8988T (cell line): ENCODE data around the gene GRIN2B.

Experiments used
- DNase-seq: peaks from one replicate; pipeline ENCODE4 v3.0.0; 2011

GRIN2B gene

GRCh38 chr12:13981296-13981962 is at the start of gene GRIN2B:
TSS of gene GRIN2B (minus strand) at chr12:13981602. CDS start at chr12:13866208, 115,394 bp downstream.
- no peak for DNase-seq

DNA sequence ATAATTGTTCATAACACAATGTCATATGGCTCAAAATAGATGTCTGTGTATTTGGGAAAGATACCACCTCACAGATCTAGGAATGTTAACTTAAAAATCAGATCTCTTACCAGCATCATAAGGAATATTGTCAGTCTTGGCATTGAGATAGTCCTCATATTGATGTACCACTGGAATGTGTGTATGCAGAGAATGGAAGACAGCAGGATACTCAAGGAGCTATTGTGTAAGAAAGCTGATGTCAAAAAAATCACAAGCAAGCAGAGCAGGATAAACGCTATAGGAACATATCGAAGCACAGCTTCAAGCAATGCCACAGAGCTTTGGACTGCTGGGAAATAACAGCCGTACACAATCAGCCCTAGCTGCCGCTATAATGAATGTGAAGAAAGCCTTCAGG is 45.1 kb upstream of the GRIN2B start:
- DNase-seq = no peak

- DNase-seq = no peak
Observed at GRCh38 chr12:14024591-14024990, 43.2 kb upstream of the GRIN2B start.

GRCh38 chr12:14018080-14018479 is 36.7 kb upstream of the GRIN2B start:
- no peak for DNase-seq

DNA sequence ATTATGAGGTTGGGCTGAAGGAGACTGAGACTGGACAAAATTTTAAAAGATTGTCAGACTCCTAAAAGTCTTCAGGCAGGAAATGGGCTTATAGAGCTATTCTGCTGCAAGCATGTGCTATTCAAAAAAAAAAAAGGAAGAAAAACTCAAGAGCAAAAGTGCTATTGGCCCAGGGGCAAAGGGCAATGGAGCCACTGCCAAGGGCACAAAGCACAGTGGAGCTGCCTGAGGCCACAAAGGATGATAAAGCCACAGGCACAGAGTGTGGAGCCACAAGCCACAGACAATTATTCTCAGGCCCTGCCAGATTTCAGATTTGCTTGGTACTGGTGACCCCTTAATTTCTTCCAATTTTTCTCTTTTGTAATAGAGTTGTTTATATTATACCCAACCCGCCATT is 29.6 kb upstream of the GRIN2B start:
- no peak for DNase-seq

GRCh38 chr12:14007639-14008038 is 26.2 kb upstream of the GRIN2B start:
- no peak for DNase-seq

DNA sequence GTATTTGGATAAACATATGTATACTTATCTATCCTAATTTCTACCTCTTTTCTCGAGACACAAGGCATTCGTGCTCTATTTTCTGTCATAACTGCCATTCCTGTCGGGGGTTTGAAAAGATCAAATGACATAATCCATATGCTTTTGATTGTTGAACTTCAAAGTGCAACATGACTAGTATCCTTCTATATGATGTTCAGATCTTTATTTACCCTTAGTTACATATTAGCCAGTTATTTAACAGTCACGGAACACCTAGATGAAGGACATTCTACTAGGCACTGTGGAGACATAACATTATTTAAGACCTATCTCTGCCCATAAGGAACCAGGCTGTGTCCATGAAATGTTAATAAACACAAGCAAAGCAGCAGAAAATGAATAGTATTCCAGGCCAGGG is 11.2 kb upstream of the GRIN2B start:
- no peak for DNase-seq

DNA sequence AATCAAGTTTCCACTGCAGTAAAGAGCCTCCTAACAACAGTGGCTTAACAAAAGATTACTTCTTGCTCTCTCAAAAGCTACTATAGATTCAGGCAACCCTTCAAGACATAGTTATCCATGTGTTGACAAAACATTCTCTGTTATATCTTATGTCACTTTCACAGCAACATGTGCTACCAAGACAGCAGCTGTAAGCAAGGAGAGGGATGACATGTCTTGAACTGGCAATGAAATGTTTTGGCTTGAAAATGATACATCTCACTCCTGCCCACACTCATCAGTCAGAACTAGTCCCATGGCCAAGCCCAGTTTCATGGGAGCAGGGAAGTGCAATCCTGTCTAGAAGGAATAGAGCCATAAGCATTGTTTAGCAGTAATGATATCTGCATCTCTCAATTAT is 10.7 kb upstream of the GRIN2B start:
- no peak for DNase-seq

DNA sequence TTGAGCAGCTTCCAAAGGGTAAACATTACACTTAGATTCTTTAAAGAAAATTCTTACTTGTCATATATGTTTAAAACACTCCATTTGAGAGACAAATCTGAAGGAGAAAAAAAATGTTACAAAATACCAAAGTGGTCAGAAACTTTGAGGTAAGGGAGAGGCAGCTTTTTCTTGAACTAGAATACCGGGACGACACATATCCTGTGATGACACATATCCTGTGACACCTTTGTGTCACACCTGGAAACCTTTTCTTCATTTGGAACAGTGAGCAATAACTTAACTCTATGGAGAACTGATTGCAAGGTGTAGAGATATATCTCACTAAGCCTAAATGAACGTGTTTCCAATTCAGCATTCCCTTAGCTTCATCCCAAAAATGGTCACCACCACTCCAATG is 4.6 kb upstream of the GRIN2B start:
- no peak for DNase-seq

DNA sequence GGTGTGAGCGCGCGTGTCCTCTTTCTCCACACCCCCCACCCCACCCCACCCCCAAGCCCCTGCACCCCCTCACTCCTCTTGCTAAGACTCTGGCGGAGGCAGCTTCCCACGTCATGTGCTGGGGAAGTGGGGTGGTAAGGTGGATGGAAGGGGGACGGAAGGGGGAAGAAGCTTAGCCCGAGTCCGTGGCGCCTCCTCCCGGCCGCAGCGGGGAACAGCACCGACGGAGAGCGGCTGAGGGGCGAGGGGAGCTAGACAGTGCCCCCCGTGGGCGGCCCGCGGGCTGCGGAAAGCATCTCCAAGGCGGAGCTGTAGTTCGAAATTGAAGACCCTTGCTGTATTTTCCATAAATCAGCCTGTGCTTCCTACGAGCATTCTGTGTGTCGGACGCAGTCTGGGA is 588 bp upstream of the GRIN2B start:
- DNase-seq = no peak

DNA sequence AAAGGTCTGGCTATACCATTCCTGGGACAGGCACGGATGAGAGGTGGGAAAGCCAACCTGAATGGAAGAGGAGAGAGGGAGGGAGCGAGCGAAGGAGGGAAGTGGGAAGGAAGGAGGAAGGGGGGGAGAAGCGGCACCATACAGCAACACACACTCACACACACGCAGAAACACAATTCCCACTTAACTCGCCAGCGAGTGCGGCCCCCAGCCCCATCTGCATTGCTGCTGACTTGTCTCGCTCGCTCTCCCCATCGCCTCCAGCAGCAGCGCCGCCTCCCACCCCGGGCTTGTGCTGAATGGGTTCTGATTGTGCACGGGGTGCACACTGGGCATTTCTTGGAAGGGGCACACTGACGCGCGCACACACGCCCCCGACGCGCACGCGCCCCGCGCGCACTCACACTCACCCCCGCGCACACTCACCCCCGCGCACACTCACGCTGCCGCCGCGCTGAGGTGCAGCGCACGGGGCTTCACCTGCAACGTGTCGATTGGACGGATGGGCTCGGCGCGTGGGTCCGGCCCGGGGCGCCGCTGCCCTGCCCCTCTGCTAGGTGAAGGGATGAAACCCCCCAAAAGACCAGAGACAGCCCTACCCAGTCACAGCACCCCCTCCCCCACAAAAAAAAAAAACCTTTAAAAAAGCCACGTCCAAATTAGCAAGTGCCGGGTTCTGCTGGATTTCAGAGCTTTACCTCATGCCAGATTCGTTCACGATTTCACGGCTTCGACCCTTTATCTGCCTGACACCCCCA is 685 bp downstream of the GRIN2B start:
- DNase-seq = no peak

DNA sequence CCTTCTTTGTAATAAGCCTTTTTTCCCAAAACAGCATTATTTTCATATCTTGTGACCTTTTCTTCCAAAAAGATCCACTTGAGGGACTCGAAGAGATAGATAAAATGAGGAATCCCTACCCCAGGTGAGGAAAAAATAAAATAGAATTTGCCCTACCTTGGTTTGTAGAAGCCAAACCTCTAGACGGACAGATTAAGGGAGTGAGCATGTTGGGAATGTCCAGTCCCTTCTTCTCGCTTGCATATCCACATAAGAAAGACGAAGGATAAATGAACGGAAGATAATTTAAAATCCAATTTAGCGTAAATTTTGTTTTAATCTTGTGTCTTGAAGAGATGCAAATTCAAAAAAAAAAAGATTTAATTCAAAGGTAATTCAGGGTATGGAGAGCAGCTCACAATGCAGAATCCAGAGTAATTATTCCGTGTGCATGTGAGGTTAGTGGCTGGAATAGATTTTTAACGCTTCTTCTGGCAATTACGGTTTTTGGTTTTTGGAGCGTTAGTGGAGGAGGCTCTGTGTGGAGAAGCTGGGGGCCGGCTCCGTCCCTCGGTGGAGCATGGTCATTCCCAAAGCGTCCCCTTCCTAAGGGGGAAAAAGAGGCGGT is 1.5 kb downstream of the GRIN2B start:
- DNase-seq = no peak

- DNase-seq = no peak
Observed at GRCh38 chr12:13978876-13979275, 2.5 kb downstream of the GRIN2B start.

GRCh38 chr12:13976880-13977279 is 4.5 kb downstream of the GRIN2B start:
- no peak for DNase-seq

GRCh38 chr12:13976028-13976584 is 5.3 kb downstream of the GRIN2B start:
- DNase-seq = no peak

GRCh38 chr12:13973996-13974395 is 7.4 kb downstream of the GRIN2B start:
- DNase-seq = no peak

DNA sequence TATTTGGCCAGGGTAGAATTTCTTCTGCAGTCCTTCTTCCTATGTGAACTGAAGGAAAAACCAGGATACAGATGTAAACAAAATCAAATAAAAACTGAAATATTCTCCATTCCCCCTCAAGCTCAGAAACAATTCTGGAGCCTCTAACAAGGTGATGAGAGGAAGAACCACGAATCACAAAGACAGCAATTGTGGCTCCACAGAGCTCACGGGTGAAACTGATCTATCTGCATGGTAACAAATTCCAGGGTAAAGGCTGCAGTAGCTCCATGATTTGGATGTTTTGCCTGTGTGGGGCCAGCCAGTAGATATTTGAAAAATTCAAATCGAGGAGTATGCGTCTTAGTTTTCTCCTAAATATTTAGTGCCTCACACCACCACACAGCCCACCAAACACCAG is 10.6 kb downstream of the GRIN2B start:
- no peak for DNase-seq

- DNase-seq = no peak
Observed at GRCh38 chr12:13968281-13968680, 13.1 kb downstream of the GRIN2B start.

DNA sequence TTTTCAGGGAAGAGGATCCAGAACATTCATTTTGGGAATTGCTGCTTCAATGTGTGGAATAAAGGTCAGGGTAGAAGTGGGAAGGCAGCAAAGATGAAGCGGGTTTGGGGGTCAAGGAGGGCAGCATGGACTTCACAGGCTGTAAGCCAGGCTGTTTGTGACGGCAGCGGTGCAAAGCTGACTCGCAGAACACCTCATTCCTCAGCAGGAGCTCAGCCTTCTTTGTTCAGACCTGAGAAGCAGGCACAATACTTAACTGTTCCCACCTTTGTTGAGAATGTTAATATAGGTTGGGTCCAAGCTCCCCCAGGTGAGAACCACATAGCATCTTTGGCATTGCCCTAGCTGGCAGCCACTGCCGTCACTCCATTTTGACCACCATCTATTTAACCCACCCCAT is 16.7 kb downstream of the GRIN2B start:
- DNase-seq = no peak

GRCh38 chr12:13962699-13963098 is 18.7 kb downstream of the GRIN2B start:
- DNase-seq = no peak

- DNase-seq = no peak
Observed at GRCh38 chr12:13961971-13962370, 19.4 kb downstream of the GRIN2B start.

DNA sequence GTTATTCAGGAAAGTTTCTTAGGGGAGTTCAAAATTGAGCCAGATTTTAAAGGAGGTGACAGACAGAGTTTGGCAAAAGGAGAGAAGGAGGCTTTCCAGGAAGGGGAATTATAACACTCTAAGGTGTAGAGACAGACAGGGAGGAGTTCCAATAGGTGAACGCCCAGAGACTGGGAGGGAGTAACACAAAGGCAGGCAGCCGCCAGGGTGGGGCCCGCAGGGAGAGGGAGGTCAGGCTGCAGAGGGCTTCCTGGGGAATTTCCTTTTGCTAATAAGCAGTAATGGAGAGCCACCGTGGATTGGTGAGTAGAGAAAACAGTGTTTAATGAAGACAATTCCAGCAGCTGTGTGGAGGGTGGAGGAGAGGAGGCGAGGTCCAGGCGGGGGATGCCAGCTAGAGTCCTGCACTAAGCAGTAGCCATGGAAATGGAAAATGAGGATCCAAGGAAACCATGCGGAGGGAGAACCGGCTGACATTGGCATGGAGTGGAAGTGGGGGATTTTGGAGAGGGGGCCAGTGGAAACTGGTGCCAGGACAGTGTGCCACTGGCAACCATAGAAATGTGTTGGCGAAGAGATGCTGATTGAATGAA is 22.2 kb downstream of the GRIN2B start:
- no peak for DNase-seq

DNA sequence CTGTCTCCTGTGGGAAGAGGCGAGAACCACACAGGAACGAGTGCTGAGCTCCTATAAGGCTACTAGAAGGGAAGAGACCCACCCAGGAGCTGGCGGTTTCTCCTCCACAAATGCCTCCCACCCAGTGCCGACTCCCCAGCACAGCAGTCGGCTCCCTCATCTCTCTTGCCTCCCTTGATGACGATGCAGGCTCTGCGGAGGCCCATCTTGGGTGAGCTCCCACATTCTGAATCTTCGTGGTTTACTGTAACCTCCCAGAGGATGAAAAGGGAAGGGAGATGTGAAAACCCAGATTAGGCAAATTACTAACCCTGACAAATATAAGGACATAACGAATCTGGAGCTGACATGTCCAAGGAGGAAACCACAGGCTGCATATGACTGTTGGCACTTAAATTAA is 23.8 kb downstream of the GRIN2B start:
- no peak for DNase-seq
